ENCODE results near the gene MAPKAPK3.

Gene MAPKAPK3

DNA sequence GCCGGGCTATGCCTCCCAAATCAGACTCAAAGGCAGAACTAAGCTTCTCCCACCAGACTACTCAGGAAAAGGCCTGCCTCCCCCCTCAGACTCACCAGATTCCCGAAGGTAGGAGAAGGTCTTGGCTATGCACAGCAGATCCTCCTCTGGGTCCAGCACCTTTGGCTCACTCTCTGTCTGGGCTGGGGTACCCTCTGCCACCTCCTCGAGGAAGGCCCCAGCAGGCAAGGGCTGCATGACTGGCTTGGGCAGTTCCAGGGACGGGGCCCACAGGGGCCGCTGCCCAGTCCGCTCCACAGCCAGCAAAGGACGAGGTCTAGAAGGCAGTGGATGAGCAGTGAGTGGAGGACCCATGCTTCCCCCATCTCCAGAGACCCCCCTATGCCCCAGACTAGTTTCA is 8.7 kb upstream of the MAPKAPK3 start:
- TF ChIP-seq GATA1 (IDR thresholded peaks at IDR 0.05; ENCODE audit: low read depth, low read length), result no peak
- TF ChIP-seq POLR2A (IDR thresholded peaks at IDR 0.05; ENCODE audit: low read length), result no peak
- no peak for DNase-seq

DNA sequence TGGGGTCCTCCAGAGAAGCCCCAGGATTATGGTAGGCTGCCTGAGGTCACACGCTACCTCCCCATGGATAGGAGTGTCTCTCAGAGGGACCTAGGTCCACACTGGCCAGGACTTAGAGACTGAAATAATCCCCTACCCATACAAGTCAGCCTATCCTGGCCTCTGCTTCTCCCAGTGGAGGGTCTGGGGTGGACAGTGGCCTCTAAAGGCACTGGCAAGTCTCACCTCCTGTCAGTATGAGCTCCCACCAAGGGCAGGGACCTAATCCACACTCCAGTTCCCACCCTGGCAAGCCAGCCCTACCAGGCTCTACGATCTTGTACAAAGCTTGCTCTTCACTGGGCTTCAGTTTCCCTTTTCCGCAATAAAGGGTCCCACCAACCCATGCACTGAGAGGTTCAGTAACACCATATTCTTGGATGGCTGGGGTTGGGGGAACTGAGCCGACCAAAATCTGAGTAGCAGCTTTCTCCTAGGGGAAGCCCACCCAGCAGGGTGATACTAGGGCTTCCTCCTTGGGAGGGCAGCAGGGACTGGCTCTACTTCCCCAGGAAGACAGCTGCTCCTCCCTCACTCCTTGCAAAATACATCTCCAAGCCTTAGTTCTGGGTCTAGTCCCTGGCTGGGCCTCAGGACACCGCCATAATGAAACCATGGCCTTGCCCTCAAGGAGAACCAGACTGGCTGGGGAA is 7.7 kb upstream of the MAPKAPK3 start:
- peak in 1 of 2 experiments; percentile 18 for DNase-seq
- TF ChIP-seq POLR2A (IDR thresholded peaks at IDR 0.05; ENCODE audit: low read length) (peak; percentile 9), GATA1 (IDR thresholded peaks at IDR 0.05; ENCODE audit: low read depth, low read length) (no peak)

DNA sequence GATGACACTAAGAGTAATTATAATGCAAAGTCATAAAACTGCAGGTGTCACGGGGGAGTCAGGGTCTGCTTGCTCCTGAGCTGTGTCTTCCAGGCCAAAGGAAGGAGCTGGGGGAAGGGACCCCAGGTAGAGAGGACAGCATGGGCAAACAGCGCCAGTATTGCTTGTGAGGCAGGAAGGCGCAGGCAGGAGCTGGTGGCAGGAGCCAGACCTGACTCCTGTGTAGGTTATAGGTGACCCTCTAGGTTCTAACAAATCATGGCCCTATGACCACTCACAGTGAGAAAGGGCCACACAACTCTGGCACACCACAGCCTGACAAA is 7.2 kb upstream of the MAPKAPK3 start:
- DNase-seq, result no peak
- TF ChIP-seq GATA1 (IDR thresholded peaks at IDR 0.05; ENCODE audit: low read depth, low read length) (no peak), POLR2A (IDR thresholded peaks at IDR 0.05; ENCODE audit: low read length) (no peak)

DNA sequence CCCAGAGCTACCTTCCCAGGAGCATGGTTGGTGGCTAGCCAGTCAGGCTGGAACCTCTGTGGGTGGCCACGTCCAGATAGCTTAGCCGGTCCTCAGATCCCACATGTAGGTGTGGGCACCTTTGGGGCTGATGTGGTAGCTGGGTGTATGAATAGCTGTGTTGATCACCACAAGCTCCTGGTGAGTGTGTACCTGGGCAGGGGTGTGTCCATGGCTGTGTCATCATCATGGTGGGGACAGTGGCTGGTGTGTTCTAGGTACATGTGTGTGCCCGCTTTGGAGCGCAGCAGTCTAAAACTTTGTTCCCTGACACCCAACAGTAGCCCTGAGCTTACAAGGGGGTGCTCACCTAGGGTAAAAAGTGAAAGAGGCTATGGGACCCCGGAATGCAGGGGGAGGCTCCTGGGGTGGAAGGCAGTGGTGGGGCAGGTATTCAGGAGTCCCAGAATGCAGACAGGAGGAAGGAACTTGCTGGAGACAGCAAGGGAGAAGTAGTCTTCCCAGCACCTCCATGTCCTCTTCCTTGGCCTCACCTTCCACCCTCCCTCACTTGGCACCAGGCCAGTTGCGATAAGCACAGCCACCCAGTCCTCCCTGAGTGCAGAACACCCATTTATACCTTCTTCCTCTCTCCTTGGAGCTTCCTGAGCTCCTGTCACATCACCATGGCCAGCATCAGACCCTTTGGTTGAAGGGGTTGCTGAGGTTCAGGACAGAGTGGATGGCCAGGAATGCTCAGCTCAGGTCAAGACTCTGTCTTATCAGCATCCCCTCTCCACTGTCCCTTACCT is 6.6 kb upstream of the MAPKAPK3 start:
- DNase-seq, result peak; percentile 84 to 91
- TF ChIP-seq GATA1 (IDR thresholded peaks at IDR 0.05; ENCODE audit: low read depth, low read length) (peak; percentile 15), POLR2A (IDR thresholded peaks at IDR 0.05; ENCODE audit: low read length) (peak; percentile 81)

DNA sequence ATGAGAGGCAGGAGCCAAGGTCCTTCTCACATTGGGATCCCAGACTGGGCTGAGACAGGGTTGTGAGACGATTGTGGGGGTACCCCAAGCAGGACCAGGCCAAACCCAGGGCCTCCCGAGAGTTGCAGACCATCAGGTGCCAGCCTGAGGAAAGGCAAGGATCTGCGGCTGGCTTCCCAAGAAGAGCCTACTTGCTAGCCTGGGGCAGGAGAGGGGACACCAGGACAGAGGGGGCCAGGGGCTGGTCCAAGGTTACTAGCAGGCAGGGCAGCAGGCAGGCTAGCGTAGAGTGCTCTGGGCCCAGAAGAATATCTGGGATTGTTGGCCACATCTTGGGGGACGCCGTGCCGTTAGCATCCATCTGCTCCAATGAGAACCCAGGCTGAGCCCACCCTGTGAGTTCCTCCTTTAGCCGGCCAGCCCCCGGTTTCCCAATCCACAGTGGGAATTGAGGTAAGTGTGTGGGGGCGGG is 5.9 kb upstream of the MAPKAPK3 start:
- TF ChIP-seq GATA1 (IDR thresholded peaks at IDR 0.05; ENCODE audit: low read depth, low read length) (no peak), POLR2A (IDR thresholded peaks at IDR 0.05; ENCODE audit: low read length) (peak; percentile 46)
- peak in 1 of 2 experiments; percentile 48 for DNase-seq

DNA sequence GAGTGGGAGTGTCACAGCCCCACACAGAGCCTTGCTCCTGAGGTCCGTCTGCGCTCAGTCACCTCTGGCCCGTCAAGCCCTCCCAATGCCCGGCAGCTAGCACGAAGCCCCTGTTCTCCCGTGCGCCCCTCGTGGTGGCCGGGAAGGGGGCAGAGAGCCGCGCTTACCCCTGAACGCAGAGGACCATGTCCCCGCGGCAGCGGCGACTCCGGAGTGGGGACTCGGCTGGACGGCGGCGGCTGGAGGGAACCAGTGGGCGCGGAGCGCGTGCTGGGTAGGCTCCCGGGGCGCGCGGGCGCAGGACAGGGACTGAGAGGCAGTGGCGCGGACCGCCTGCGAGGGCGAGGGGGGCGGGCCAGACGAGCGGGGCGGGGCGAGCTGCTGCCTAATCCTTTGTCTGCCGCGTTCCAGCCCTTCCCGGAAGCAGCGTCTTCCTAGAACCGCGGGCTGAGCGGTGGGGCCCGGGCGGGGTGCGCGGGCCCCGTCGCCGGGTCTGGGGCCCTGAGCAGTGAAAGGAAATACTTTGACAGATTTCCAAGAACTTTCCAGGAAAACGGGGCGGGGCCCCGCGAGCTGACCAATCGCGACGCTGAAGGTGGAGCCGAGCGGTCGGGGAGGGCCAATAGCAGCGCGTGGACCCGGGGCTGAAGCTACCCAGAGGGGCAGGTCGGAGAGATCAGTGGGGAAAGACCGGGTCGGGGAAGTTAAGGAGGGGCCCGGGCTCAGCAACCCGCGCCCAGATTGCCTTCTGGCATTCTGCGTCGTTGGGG is 5.3 kb upstream of the MAPKAPK3 start, which contains the start of gene CISH:
Gene CISH, minus strand, starts transcription at position 311 of the 770 bp plus-strand sequence. Its CDS starts 124 bp downstream, at position 187.
- DNase-seq, result peak; percentile 99

DNA sequence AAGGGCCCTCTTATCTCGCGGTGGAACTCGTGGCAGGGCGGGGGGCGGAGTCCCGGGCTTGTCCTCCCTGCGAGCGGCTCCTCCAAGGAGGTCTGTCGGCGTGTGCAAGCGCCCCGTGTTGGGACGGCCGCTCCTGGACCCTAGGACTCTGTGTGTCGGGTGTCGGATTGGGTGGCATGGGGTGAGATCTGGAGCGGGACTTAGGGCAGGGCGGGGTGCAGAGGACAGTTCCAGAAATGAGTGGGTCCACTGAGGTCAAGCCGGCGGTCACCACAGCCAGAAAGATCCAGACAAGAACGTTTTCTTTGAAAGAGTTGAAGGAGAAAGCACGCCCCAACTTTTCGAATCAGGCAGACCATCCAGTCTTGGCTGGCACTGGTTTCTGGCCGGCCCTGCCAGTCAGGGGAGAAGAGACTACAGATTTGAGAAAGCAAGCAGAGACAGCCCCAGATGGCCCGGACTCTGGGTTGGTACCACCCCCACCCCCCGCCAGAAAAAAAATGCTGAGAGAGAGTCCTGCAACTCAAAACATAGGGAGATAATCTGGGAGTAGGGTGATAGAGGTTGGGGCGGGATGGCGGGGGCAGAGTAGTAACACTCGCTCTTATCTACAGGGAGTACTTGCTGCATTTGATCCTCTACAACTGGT is 4.6 kb upstream of the MAPKAPK3 start:
- TF ChIP-seq GATA1 (IDR thresholded peaks at IDR 0.05; ENCODE audit: low read depth, low read length), result peak; percentile 89
- TF ChIP-seq POLR2A (IDR thresholded peaks at IDR 0.05; ENCODE audit: low read length), result peak; percentile 63
- peak; percentile 86 to 87 for DNase-seq

More for the DNA sequence above, 5.3 kb upstream of the MAPKAPK3 start, which contains the start of gene CISH:
- TF ChIP-seq GATA1 (IDR thresholded peaks at IDR 0.05; ENCODE audit: low read depth, low read length), result no peak
- peak; percentile 49 for TF ChIP-seq POLR2A (IDR thresholded peaks at IDR 0.05; ENCODE audit: low read length)

DNA sequence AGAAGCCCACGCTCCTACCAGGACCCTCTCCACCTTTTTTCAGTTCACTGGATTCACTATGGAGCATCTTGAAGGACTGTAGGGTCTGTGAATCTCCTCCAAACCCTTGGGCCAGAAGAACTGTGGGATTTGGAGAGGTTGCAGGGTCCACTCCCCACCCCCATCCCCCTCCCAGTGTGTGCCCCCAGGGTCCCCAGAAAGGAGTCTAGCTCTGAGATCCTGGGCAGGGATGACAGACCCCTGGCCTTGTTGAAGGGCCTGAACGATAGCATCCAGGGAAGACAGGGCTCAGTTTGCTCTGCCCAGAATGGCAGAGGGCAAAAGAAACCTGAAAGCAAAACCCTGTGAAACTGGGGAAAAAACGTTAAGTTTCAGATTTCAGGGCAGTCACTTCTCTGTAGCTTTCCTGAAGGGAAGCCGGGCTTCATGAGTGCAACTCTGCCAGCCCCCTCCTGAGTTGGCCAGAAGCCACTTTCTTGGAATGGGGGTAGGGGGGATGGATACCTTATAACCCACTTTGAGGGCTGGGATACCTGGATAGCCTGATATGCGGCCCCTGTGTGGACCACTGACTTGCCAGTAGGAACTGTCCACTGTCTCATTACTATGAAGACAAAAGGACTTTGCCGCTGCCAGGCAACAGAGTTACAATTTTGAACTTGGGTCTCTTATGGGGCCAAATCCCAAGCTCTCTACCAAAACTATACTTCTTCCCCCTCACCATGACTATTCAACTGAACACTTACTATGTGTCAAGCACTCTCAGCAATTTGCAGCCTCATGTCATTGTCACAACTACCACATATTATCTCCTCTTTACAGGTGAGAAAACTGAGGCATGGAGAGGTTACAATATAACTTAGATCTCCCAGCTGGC is 3.7 kb upstream of the MAPKAPK3 start:
- DNase-seq, result no peak
- TF ChIP-seq GATA1 (IDR thresholded peaks at IDR 0.05; ENCODE audit: low read depth, low read length), result no peak
- TF ChIP-seq POLR2A (IDR thresholded peaks at IDR 0.05; ENCODE audit: low read length), result no peak

DNA sequence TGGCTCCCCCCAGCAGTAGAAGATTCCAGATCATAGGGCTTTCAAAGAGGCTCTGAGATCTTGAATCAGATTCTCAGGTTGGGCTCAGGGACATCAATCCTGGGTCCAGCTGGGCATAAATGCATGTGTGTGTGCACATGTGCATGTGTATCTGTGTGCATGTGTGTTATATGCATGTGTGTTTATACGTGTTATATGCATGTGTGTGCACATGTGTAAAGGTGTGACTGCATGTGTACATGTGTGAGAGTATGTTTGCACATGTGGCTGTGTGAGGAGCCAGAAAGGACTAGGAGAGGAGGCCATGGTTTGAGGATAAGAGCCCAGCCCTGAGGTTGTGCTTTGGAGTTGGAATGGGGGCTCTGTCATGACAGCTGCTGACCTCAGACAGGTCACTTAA is 1.8 kb upstream of the MAPKAPK3 start:
- DNase-seq, result no peak
- no peak for TF ChIP-seq GATA1 (IDR thresholded peaks at IDR 0.05; ENCODE audit: low read depth, low read length)
- no peak for TF ChIP-seq POLR2A (IDR thresholded peaks at IDR 0.05; ENCODE audit: low read length)

DNA sequence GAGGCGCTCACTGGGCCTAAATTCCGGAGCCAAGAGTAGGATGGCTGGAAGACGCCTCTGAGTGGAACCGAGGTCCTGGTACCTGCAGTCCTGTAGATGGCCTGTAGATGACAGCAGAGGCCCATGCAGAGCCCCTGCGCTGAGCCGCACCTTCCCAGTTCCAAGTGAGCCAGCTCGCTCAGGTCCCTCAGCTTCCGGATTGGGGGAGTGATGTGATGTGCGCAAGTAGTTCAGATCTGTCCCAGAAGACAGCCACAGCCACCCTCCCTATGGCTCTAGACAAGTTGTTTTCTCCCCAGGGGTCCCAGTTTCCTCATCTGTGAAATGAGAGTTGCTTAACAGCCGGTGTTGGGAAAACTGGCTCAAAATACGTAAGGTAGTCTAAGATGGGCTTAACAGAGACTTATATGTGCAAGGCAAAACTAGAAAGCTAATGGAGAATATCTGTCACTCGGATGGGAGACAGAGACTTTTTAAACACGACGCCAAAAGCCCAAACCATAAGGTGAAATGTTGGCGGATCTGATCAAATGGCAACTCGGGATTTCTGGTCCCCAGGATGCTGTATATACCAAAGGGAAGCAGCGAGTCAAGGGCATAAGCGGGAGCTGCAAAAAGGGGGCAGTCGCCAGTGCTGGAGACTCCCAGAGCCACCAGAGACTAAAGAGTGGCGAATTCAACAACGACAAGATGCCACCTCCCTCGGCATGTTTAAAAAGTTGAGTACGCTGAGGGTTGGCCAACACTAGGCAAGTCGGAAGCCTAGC is 765 bp upstream of the MAPKAPK3 start:
- TF ChIP-seq GATA1 (IDR thresholded peaks at IDR 0.05; ENCODE audit: low read depth, low read length) (no peak), POLR2A (IDR thresholded peaks at IDR 0.05; ENCODE audit: low read length) (peak; percentile 25)
- peak; percentile 87 to 92 for DNase-seq

DNA sequence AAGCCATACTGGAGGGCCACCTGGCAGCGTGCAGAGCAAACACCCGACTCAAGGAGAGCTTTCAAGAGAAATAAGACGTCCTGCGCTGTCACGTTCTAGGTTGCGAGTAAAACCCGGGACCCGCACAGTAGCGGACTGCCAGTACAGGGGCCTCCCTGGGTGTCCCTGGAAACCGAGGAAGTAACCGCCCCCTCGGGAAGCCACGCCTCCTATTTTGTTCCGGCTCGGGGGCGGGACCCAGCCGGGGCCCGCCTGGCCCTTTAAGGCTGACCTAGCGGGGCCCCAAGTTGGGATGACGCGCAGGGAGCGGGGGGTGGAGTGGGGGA is 218 bp upstream of the MAPKAPK3 start:
- no peak for TF ChIP-seq GATA1 (IDR thresholded peaks at IDR 0.05; ENCODE audit: low read depth, low read length)
- peak; percentile 43 for TF ChIP-seq POLR2A (IDR thresholded peaks at IDR 0.05; ENCODE audit: low read length)
- DNase-seq, result peak; percentile 92 to 94

DNA sequence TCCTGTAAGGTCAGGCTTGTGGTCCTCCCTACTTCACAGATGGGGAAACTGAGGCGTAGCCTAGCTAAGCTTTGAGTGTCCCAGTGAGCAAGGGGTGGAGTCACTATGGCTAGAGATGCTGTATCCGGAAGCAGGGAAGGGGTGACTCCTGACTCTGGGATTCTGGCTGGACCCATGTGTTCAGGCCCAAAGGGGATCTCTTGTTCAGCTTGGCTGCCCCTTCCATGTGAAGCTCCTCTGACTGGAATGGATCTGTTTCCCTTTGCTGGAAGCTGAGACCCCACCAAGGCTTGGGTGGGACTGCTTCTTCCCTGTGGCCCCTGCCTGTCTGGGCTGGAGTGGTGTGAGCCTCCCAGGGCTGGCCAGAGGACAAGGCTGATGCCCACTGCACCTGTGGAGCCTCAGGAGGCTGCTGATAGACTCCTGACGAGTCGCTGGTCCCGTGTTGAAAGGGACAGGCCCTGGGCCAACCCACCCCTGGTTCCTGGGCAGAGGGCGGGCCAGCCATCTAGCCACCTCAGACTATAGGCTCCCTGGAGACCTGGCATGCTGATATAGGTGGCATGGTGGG is 1.0 kb downstream of the MAPKAPK3 start:
- DNase-seq, result peak in 1 of 2 experiments; percentile 29
- TF ChIP-seq GATA1 (IDR thresholded peaks at IDR 0.05; ENCODE audit: low read depth, low read length) (no peak), POLR2A (IDR thresholded peaks at IDR 0.05; ENCODE audit: low read length) (no peak)
